D721Med (cell line): ENCODE results near the gene TRABD.

Experiments used
- DNase-seq: peaks from one replicate; pipeline ENCODE4 v3.0.0; 2011; ENCODE audit warnings: low spot score; ENCODE audit not compliant: insufficient read length
- FAIRE-seq: peaks from 2 replicates; lab custom pipeline; 2011; peaks lifted over from hg19 to GRCh38; lab: Jason Lieb, UNC
- TF ChIP-seq, protein P1 (sequence below): IDR thresholded peaks from 2 replicates; pipeline ENCODE4 v1.5.1; 2012; ENCODE audit warnings: mild to moderate bottlenecking, control low read depth; ENCODE audit not compliant: insufficient read depth; ENCODE audit errors: missing control alignments

Gene TRABD

GRCh38 chr22:50222508-50222907 lies 36.8 kb downstream of the TRABD start:
- TF ChIP-seq, protein P1, sequence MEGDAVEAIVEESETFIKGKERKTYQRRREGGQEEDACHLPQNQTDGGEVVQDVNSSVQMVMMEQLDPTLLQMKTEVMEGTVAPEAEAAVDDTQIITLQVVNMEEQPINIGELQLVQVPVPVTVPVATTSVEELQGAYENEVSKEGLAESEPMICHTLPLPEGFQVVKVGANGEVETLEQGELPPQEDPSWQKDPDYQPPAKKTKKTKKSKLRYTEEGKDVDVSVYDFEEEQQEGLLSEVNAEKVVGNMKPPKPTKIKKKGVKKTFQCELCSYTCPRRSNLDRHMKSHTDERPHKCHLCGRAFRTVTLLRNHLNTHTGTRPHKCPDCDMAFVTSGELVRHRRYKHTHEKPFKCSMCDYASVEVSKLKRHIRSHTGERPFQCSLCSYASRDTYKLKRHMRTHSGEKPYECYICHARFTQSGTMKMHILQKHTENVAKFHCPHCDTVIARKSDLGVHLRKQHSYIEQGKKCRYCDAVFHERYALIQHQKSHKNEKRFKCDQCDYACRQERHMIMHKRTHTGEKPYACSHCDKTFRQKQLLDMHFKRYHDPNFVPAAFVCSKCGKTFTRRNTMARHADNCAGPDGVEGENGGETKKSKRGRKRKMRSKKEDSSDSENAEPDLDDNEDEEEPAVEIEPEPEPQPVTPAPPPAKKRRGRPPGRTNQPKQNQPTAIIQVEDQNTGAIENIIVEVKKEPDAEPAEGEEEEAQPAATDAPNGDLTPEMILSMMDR, result no peak
- FAIRE-seq (no peak), DNase-seq (no peak)

GRCh38 chr22:50224071-50224470 lies 38.4 kb downstream of the TRABD start:
- DNase-seq (no peak), FAIRE-seq (no peak)
- TF ChIP-seq, protein P1, result no peak

DNA sequence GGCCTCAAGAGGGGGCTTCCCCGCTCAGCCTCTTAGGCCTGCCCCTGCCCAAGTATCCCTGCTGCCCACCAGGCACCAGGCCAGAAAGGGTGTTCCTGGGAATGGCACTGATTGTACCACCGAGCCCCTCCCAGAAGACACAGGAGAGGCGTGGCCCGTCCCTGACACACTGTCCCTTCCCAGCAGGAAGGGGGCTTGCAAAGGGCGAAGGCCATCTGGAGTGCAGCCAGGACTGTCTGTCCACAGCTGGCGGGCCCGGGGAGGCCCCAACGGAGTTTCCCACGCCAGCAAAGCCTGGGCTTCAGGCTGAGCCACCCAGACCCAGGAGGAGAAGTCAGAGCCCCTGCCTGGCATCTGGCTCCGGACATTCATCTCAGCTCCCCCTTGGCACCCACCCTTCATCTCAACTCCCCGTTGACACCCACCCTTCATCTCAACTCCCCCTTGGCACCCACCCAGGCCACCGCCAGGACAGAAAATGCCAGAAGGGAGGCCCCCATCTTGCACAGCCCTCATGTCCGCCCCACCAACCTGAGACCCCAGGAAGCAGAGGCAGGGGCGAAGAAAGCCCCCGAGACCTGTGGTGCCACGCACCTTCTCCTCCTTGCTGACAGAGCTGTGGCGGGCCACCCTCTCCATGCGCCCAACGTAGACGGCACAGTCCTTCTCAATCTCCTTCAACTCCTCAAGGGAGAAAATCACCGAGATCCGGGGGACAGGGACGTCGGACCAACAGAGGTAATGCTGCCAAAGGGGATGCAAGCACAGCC lies 39.7 kb downstream of the TRABD start:
- DNase-seq (no peak), FAIRE-seq (no peak)
- TF ChIP-seq, protein P1, result no peak

DNA sequence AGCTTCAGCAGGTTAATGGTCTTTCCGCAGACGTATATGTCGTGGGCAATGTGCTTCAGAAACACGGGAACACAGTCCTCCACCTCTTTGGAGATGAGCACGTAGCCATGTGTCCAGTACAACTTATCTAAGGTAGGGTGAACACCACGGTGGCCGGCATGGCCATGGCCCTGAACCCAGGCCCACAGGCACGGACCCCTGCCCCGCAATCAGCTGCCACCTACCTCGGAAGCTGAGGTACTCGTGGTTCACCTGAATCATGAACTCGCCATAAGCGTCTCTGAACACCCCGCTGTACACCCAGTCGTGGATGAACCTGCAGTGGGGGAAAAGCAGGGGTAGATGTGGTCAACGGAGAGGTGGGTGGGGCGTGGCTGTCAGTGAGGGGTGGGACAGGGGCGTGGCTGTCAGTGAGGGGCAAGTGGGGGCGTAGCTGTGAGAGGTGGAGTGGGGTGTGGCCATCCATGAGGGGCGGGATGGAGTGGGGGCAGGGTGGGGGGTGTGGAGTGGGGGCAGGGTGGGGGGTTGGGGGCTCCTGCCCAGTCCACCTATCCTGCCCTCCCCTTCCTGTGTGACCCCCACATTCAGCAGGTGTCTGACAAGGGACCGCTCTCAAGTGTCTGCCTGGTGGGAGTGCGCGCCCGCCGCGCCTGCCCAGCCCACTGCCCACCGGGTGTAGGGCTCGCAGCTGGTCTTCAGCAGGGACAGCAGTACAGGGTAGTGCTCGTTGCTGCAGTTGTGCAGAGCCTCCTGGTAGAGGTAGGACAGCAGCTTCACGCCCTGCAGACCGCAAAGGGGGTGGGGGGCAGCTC lies 40.6 kb downstream of the TRABD start:
- FAIRE-seq (no peak), DNase-seq (no peak)
- TF ChIP-seq, protein P1, result no peak

DNA sequence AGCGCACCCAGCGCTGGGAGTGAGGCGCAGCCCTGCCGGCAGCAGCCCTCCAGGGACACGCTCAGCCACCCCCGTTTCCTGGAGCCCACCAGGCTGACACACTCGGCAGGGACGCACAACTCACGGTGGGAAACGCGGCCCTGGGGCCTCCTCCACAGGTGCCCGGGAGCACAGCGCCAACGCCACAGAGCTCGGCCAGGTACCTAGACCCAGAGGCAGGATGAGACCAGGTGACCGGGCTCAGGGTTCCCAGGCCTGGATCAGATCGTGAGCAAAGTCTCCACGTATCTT lies 41.1 kb downstream of the TRABD start:
- TF ChIP-seq, protein P1, result no peak
- DNase-seq (no peak), FAIRE-seq (no peak)

DNA sequence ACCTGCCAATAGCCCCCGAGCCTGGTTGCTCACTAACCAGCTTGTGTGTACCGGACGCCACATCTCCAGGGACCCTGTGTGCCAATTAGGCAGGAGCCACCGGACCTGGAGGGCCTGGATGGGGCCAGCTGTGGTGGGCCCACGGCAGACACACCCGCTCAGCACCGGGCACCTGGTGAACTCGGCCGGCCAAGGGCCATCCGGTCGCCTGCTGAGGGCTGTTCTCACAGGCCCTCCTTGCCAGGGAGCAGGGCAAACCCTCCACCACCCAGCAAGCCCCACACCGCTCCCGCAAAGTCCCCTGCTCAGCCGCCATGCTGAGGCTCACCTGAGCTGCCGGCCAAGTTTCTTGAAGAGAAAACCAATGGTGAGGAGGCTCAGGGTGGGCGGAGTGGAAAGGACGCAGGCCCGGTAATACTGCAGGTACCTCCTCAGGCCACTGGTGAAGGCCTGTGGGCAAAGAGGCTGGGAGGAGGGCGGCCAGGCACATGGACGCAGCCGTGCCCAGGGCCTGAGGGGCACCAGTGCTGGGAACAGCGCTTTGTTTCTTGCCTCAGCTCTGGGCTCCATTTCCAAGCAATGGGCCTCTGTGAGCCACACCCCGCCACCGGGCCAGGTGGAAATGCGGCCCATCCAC lies 42.0 kb downstream of the TRABD start:
- TF ChIP-seq, protein P1, result no peak
- DNase-seq, result no peak
- no peak for FAIRE-seq

- TF ChIP-seq, protein P1, result no peak
- FAIRE-seq, result no peak
- DNase-seq, result no peak
Measured at GRCh38 chr22:50228366-50228765, 42.7 kb downstream of the TRABD start.
